B cell (primary cell): ENCODE data around the gene ADCY7. TPM values are rescaled to one million over a fixed set of nuclear protein-coding genes. Genes with fewer than 3 reads are reported as not detected.

Experiments
- ATAC-seq: fragments of 200-7000 bp; cut with Tn5 transposase; one replicate; pipeline ENCODE4 v1.10.0; 2021; ENCODE audit warnings: low read depth, mild to moderate bottlenecking, moderate number of reproducible peaks, moderate library complexity
- CTCF ChIA-PET: fragments of 350-600 bp; sonication (Branson Sonifier 250); formaldehyde crosslinking; loops from one replicate; lab custom pipeline; 2021; ENCODE audit warnings: antibody characterized with exemption, inconsistent platforms; lab: Charles Lee
- POLR2A ChIA-PET: fragments of 350-600 bp; sonication (Branson Sonifier 250); formaldehyde crosslinking; loops from one replicate; lab custom pipeline; 2021; ENCODE audit warnings: antibody characterized with exemption; lab: Charles Lee
- DNase-seq: peaks from one replicate; pipeline ENCODE4 v3.0.0; 2013
- H2AFZ ChIP-seq: 2 replicates; pipeline ENCODE4 v1.6.1; 2012; ENCODE audit warnings: mild to moderate bottlenecking, low read depth, low read length; ENCODE audit not compliant: insufficient read depth, poor library complexity, severe bottlenecking
- H3K27ac ChIP-seq, 2 donors: 1 replicate in 1 of 2; 2 replicates in 1 of 2; pipeline ENCODE4 v1.5.1; 2012 to 2013; ENCODE audit warnings: low read length in 2 of 2, mild to moderate bottlenecking in 2 of 2, moderate library complexity in 1 of 2
- H3K27me3 ChIP-seq, 4 experiments: fragments of 200-600 bp in 1 of 4; sonication (generic) in 1 of 4; replicated peaks in 1 of 4; 1 replicate in 2 of 4; 2 replicates in 2 of 4; pipeline versions ENCODE4 v1.6.1 to v1.7.0; 2013 to 2016; ENCODE audit warnings: low read length in 3 of 4, mild to moderate bottlenecking in 2 of 4, mixed read lengths in 1 of 4, moderate library complexity in 1 of 4; ENCODE audit not compliant: insufficient read depth in 4 of 4, control insufficient read depth in 3 of 4; ENCODE audit errors: control extremely low read depth in 1 of 4
- H3K36me3 ChIP-seq, 2 experiments: replicated peaks in 1 of 2; 1 replicate in 1 of 2; 2 replicates in 1 of 2; pipeline versions ENCODE4 v1.6.1 to v1.7.1; 2013; ENCODE audit warnings: low read length in 1 of 2; ENCODE audit not compliant: insufficient read depth in 2 of 2, control insufficient read depth in 1 of 2; ENCODE audit errors: control extremely low read depth in 1 of 2, extremely low read depth in 1 of 2
- H3K4me1 ChIP-seq, 2 donors: fragments of 200-600 bp in 1 of 2; sonication (generic) in 1 of 2; 1 replicate in 1 of 2; 2 replicates in 1 of 2; pipeline versions ENCODE4 v1.5.1 to v1.6.1; 2013 to 2017; ENCODE audit warnings: low read length in 2 of 2; ENCODE audit not compliant: control insufficient read depth in 2 of 2, insufficient read depth in 2 of 2
- H3K4me2 ChIP-seq: replicated peaks from 2 replicates; pipeline ENCODE3; 2012; ENCODE audit warnings: mild to moderate bottlenecking, low read depth, low read length; ENCODE audit not compliant: poor library complexity, severe bottlenecking
- H3K4me3 ChIP-seq, 5 experiments: fragments of 200-600 bp in 1 of 5; sonication (generic) in 1 of 5; 1 replicate in 3 of 5; 2 replicates in 2 of 5; pipeline versions ENCODE4 v1.5.1 to v1.7.0; 2011 to 2016; ENCODE audit warnings: low read length in 4 of 5, mild to moderate bottlenecking in 4 of 5, low read depth in 2 of 5, control low read depth in 1 of 5, moderate library complexity in 1 of 5; ENCODE audit not compliant: insufficient read depth in 1 of 5; ENCODE audit errors: control extremely low read depth in 1 of 5, extremely low read depth in 1 of 5
- H3K79me2 ChIP-seq: fragments of 200-600 bp; sonication (generic); one replicate; pipeline ENCODE4 v1.6.0; 2016; ENCODE audit warnings: low read length; ENCODE audit not compliant: control insufficient read depth, insufficient read depth
- H3K9ac ChIP-seq: fragments of 200-600 bp; sonication (generic); 2 replicates; pipeline ENCODE4 v1.6.1; 2017; ENCODE audit warnings: mild to moderate bottlenecking, low read length, moderate library complexity
- H3K9me3 ChIP-seq, 3 donors: one replicate each; pipeline versions ENCODE4 v1.6.1 to v1.7.1; 2013; ENCODE audit warnings: low read length in 2 of 3; ENCODE audit not compliant: control insufficient read depth in 2 of 3, insufficient read depth in 1 of 3; ENCODE audit errors: control extremely low read depth in 1 of 3
- H4K20me1 ChIP-seq: 2 replicates; pipeline ENCODE4 v1.6.0; 2012; ENCODE audit warnings: mild to moderate bottlenecking, low read length; ENCODE audit not compliant: insufficient read depth, control insufficient read depth, poor library complexity, severe bottlenecking
- H3K27ac Mint-ChIP-seq: one replicate; pipeline ENCODE4 v1.8.0; 2021; ENCODE audit warnings: mixed read lengths
- H3K27me3 Mint-ChIP-seq: one replicate; pipeline ENCODE4 v1.8.0; 2021; ENCODE audit warnings: mixed read lengths
- H3K4me1 Mint-ChIP-seq: one replicate; pipeline ENCODE4 v1.8.0; 2021; ENCODE audit warnings: mixed read lengths
- H3K4me3 Mint-ChIP-seq: one replicate; pipeline ENCODE4 v1.8.0; 2021; ENCODE audit warnings: mixed read lengths
- H3K9me3 Mint-ChIP-seq: one replicate; pipeline ENCODE4 v1.8.0; 2022; ENCODE audit warnings: mixed read lengths; ENCODE audit not compliant: insufficient read depth
- EZH2 ChIP-seq: IDR thresholded peaks from 2 replicates; pipeline ENCODE4 v1.6.1; 2012; ENCODE audit warnings: borderline replicate concordance, low read depth, mild to moderate bottlenecking, moderate library complexity, low read length; ENCODE audit not compliant: insufficient read depth, poor library complexity, severe bottlenecking
- WGBS: methylation state at CpG from one replicate; pipeline ENCODE4 v1.1.5; 2013; ENCODE audit warnings: missing lambda C conversion rate; ENCODE audit not compliant: insufficient coverage; 5-methylcytosine and 5-hydroxymethylcytosine counted together
- intact Hi-C: fragments of 100-400 bp; cut with micrococcal nuclease; formaldehyde crosslinking; loops from one replicate; pipeline ENCODE4 v1.10.0; 2022
- polyA plus RNA-seq: library from polyadenylated mRNA; depleted of rRNA; stranded (reverse); fragments of >200 nt; gene quantifications from 2 replicates; pipeline ENCODE4 v1.2.3, GENCODE V29; 2012
- total RNA-seq, 2 donors: library from RNA; stranded (reverse); fragments of 120-200 nt in 1 of 2; gene quantifications; 1 replicate in 1 of 2; 2 replicates in 1 of 2; pipeline versions ENCODE4 v1.2.3 to v1.2.4, GENCODE V29; 2013 to 2022
- TF ChIP-seq, protein P1 (sequence below): fragments of 200-600 bp; IDR thresholded peaks from one replicate; pipeline ENCODE4 v1.8.0; 2022; ENCODE audit warnings: antibody characterized with exemption, mild to moderate bottlenecking

The ADCY7 gene
- total and polyA plus RNA-seq, 2 donors (not counting 1 experiment from before 2014, with no cell fraction given), result 78.4 to 207 TPM

GRCh38 chr16:50313596-50314478 lies 47.5 kb downstream of the ADCY7 start:
- ATAC-seq (peak; percentile 26), DNase-seq (no peak)
- Histone ChIP-seq H3K4me1 (peaks cover 5 to 8% of the 10 kb centered on the region in 2 donors), H3K4me3 (no peak overlapping the region), H3K9me3 (no peaks in the 10 kb centered on the region), H3K4me2 (peak overlapping the region; percentile 25), H3K27ac (peak overlapping the region; percentile 36 to 71), H2AFZ (no peak overlapping the region), H3K9ac (no peak overlapping the region), H3K36me3 (peaks cover 31 to 89% of the 10 kb centered on the region in 2 experiments), H4K20me1 (peaks cover 3% of the 10 kb centered on the region), H3K27me3 (no peaks in the 10 kb centered on the region), H3K79me2 (no peaks in the 10 kb centered on the region)
- intact Hi-C loops, result no loop called here
- Mint-ChIP-seq H3K9me3 (no peaks in the 10 kb centered on the region), H3K4me3 (no peak overlapping the region), H3K27ac (peak overlapping the region; percentile 86), H3K27me3 (no peaks in the 10 kb centered on the region), H3K4me1 (peaks cover 11% of the 10 kb centered on the region)
- 60% methylated on average over 27 of the region's 31 CpGs for WGBS
- TF ChIP-seq EZH2, result no peak
- TF ChIP-seq, protein P1, sequence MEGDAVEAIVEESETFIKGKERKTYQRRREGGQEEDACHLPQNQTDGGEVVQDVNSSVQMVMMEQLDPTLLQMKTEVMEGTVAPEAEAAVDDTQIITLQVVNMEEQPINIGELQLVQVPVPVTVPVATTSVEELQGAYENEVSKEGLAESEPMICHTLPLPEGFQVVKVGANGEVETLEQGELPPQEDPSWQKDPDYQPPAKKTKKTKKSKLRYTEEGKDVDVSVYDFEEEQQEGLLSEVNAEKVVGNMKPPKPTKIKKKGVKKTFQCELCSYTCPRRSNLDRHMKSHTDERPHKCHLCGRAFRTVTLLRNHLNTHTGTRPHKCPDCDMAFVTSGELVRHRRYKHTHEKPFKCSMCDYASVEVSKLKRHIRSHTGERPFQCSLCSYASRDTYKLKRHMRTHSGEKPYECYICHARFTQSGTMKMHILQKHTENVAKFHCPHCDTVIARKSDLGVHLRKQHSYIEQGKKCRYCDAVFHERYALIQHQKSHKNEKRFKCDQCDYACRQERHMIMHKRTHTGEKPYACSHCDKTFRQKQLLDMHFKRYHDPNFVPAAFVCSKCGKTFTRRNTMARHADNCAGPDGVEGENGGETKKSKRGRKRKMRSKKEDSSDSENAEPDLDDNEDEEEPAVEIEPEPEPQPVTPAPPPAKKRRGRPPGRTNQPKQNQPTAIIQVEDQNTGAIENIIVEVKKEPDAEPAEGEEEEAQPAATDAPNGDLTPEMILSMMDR, result no peak
- POLR2A ChIA-PET, result interaction anchor here (0.9 to 1.3 kb wide), 2 partner anchors 14 to 32 kb away, joined by 3 read pairs; no protein-coding TSS in a partner anchor
- CTCF ChIA-PET, result interaction anchor here (0.9 to 1.9 kb wide), 10 partner anchors 9 to 493 kb away, joined by 3 to 5 read pairs (median 4); no protein-coding TSS in a partner anchor

DNA sequence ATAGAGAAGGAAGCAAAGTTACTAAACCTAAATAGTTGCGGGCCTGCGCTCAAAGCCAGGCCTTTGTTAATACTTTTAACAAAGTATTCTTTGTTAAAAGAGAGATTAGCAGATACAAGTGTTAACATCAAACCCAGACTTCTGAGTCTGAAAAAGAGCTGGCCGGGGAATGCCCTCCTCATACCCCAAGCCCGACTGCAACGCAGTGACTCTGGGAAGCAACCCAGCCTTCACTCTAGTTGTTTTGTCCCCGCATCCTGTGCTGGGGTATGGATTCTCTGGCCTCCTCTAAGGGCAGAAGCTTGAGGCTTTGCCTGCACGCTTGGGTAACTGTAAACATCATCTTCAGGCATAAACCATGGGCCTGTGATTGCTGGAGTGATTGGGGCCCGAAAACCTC lies 48.3 kb downstream of the ADCY7 start:
- TF ChIP-seq, protein P1, result no peak
- no peak for TF ChIP-seq EZH2
- Mint-ChIP-seq H3K4me3 (no peak overlapping the region), H3K4me1 (peaks cover 11% of the 10 kb centered on the region), H3K27me3 (no peaks in the 10 kb centered on the region), H3K27ac (peak overlapping the region; percentile 55), H3K9me3 (no peaks in the 10 kb centered on the region)
- no peak for ATAC-seq
- H3K4me2 ChIP-seq, result no peak overlapping the region
- H3K4me1 ChIP-seq, result peaks cover 5 to 8% of the 10 kb centered on the region in 2 donors
- 96% methylated on average over 2 of the region's 8 CpGs for WGBS
- intact Hi-C loops, result loop anchor here (5.0 kb wide), 1 partner anchor 47 kb away; the partner anchor contains the start of gene ADCY7
- no peak overlapping the region for H3K27ac ChIP-seq
- no peak overlapping the region for H3K9ac ChIP-seq
- POLR2A ChIA-PET, result no interaction called here
- H3K79me2 ChIP-seq, result no peaks in the 10 kb centered on the region
- DNase-seq, result no peak
- peaks cover 30 to 90% of the 10 kb centered on the region in 2 experiments for H3K36me3 ChIP-seq
- CTCF ChIA-PET, result interaction anchor here (1.0 to 1.9 kb wide), 5 partner anchors 8 to 102 kb away, joined by 3 to 5 read pairs (median 4); no protein-coding TSS in a partner anchor
- H3K27me3 ChIP-seq, result no peaks in the 10 kb centered on the region
- H2AFZ ChIP-seq, result no peak overlapping the region
- no peaks in the 10 kb centered on the region for H3K9me3 ChIP-seq
- peaks cover 3% of the 10 kb centered on the region for H4K20me1 ChIP-seq
- H3K4me3 ChIP-seq, result no peak overlapping the region
